ENCODE results near the gene ADRM1.

Gene ADRM1

DNA sequence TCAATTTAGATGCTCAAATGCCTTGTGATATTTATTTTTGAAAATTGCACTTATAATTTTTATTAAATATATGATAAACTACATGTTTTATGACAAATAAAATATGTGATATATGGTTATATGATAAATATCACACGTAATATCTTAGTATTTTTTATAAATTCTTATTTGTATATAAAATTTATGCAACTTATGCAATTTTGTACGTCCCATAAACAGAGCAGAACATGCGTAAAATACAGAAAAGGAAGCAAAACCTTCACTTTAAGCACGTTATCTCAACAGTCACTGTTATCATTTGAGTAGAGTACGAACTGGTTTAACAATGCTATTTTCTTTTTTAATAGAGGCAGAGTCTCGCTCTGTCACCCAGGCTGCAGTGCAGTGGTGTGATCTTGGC, 15.7 kb upstream of the ADRM1 start:
- H3K36me3 Mint-ChIP-seq = peaks cover 14% of the 10 kb centered on the region
- H3K27ac Mint-ChIP-seq = no peak overlapping the region
- no peak overlapping the region for H3K4me3 Mint-ChIP-seq
- peaks cover 6% of the 10 kb centered on the region for H3K4me1 Mint-ChIP-seq
- no peaks in the 10 kb centered on the region for H3K9me3 Mint-ChIP-seq
- no peak for DNase-seq
- CTCF ChIA-PET = no interaction called here
- H3K27me3 Mint-ChIP-seq = no peaks in the 10 kb centered on the region

GRCh38 chr20:62287759-62288534, 14.8 kb upstream of the ADRM1 start:
- H3K9me3 Mint-ChIP-seq = no peaks in the 10 kb centered on the region
- H3K36me3 Mint-ChIP-seq = peaks cover 16% of the 10 kb centered on the region
- no peak for DNase-seq
- H3K4me3 Mint-ChIP-seq = no peak overlapping the region
- H3K27me3 Mint-ChIP-seq = no peaks in the 10 kb centered on the region
- H3K27ac Mint-ChIP-seq = no peak overlapping the region
- peaks cover 8% of the 10 kb centered on the region for H3K4me1 Mint-ChIP-seq
- CTCF ChIA-PET = no interaction called here

GRCh38 chr20:62288535-62289105, 14.2 kb upstream of the ADRM1 start:
- no peak for DNase-seq
- Mint-ChIP-seq H3K27ac (no peak overlapping the region), H3K4me3 (no peak overlapping the region), H3K4me1 (peaks cover 10% of the 10 kb centered on the region), H3K27me3 (no peaks in the 10 kb centered on the region), H3K9me3 (no peaks in the 10 kb centered on the region), H3K36me3 (peaks cover 13% of the 10 kb centered on the region)
- CTCF ChIA-PET = no interaction called here

DNA sequence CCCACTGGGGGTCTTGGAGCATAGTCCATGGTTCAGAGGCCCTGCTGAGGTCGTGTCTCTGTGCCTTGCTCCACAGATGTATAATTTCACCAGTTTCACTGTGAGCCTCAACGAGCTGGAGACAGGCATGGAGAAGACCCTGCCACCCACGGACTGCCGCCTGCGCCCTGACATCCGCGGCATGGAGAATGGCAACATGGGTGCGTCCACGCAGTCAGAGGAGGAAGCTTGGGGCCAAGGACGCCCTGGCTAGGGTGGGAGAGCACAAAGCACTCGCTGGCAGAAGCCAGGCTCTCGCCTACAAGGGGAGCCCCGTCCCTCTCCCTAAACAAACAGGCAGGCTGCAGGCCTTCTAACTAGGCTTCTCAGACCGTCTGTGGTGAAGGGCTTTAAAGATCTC, 13.7 kb upstream of the ADRM1 start:
- CTCF ChIA-PET = no interaction called here
- no peaks in the 10 kb centered on the region for H3K9me3 Mint-ChIP-seq
- no peaks in the 10 kb centered on the region for H3K27me3 Mint-ChIP-seq
- H3K4me1 Mint-ChIP-seq = peaks cover 10% of the 10 kb centered on the region
- no peak for DNase-seq
- H3K36me3 Mint-ChIP-seq = peaks cover 16% of the 10 kb centered on the region
- H3K27ac Mint-ChIP-seq = peak overlapping the region; percentile 11
- H3K4me3 Mint-ChIP-seq = no peak overlapping the region

GRCh38 chr20:62289898-62290297, 12.9 kb upstream of the ADRM1 start:
- Mint-ChIP-seq H3K27me3 (no peaks in the 10 kb centered on the region), H3K27ac (no peak overlapping the region), H3K36me3 (peaks cover 16% of the 10 kb centered on the region), H3K4me1 (peaks cover 10% of the 10 kb centered on the region), H3K9me3 (no peaks in the 10 kb centered on the region), H3K4me3 (no peak overlapping the region)
- CTCF ChIA-PET = no interaction called here
- no peak for DNase-seq

DNA sequence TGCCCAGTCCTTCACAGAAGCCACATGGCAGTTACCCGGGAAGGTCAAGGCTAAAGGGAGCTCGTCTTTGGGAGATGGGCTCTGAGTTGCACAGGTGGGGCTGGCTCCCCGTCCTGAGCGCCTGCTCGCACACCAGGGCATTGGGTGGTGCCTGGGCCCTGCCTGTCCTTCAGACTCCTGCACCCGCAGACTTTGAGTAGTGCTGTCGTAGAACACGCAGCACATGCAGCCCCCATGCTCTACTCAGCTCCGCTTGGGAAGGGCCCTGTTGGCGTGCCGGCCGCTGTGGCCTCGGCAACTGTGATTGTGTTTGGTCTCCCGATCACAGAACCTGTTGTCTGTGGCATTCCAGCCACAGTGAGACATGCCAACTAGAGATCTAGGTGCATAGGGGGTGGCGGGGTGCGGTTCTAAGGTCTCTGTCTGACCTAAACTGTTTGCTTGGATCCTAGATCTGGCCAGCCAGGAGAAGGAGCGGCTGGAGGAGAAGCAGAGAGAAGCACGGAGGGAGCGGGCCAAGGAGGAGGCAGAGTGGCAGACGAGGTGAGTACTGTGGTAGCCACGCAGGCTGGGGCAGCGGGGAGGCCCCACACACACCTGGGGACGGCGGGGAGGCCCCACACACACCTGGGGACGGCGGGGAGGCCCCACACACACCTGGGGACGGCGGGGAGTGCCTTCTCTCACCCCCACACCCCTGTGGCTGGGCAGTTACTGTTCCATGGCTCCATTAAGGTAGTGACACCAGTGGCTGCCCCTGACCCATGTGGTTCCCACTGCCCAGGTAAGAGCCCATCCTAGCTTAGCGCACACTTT, 11.3 kb upstream of the ADRM1 start:
- peaks cover 10% of the 10 kb centered on the region for H3K4me1 Mint-ChIP-seq
- H3K27ac Mint-ChIP-seq = no peak overlapping the region
- DNase-seq = no peak
- CTCF ChIA-PET = no interaction called here
- no peak overlapping the region for H3K4me3 Mint-ChIP-seq
- H3K9me3 Mint-ChIP-seq = no peaks in the 10 kb centered on the region
- peaks cover 15% of the 10 kb centered on the region for H3K36me3 Mint-ChIP-seq
- no peaks in the 10 kb centered on the region for H3K27me3 Mint-ChIP-seq

- H3K9me3 Mint-ChIP-seq = no peaks in the 10 kb centered on the region
- no peak overlapping the region for H3K4me3 Mint-ChIP-seq
- no peak for DNase-seq
- peaks cover 10% of the 10 kb centered on the region for H3K4me1 Mint-ChIP-seq
- H3K27ac Mint-ChIP-seq = no peak overlapping the region
- CTCF ChIA-PET = no interaction called here
- peaks cover 12% of the 10 kb centered on the region for H3K36me3 Mint-ChIP-seq
- no peaks in the 10 kb centered on the region for H3K27me3 Mint-ChIP-seq
These were observed 10.7 kb upstream of the ADRM1 start for GRCh38 chr20:62292108-62292507.

- no peaks in the 10 kb centered on the region for H3K9me3 Mint-ChIP-seq
- no peak overlapping the region for H3K4me3 Mint-ChIP-seq
- no peaks in the 10 kb centered on the region for H3K27me3 Mint-ChIP-seq
- CTCF ChIA-PET = no interaction called here
- peaks cover 12% of the 10 kb centered on the region for H3K36me3 Mint-ChIP-seq
- no peak for DNase-seq
- peaks cover 10% of the 10 kb centered on the region for H3K4me1 Mint-ChIP-seq
- no peak overlapping the region for H3K27ac Mint-ChIP-seq
These were observed 9.5 kb upstream of the ADRM1 start for GRCh38 chr20:62293111-62293784.

GRCh38 chr20:62293946-62294345, 8.9 kb upstream of the ADRM1 start:
- no peak overlapping the region for H3K27ac Mint-ChIP-seq
- peaks cover 10% of the 10 kb centered on the region for H3K4me1 Mint-ChIP-seq
- CTCF ChIA-PET = no interaction called here
- no peak for DNase-seq
- peaks cover 11% of the 10 kb centered on the region for H3K36me3 Mint-ChIP-seq
- no peaks in the 10 kb centered on the region for H3K9me3 Mint-ChIP-seq
- no peak overlapping the region for H3K4me3 Mint-ChIP-seq
- no peaks in the 10 kb centered on the region for H3K27me3 Mint-ChIP-seq

- DNase-seq = no peak
- no peak overlapping the region for H3K27ac Mint-ChIP-seq
- H3K4me3 Mint-ChIP-seq = no peak overlapping the region
- no peaks in the 10 kb centered on the region for H3K27me3 Mint-ChIP-seq
- CTCF ChIA-PET = no interaction called here
- H3K9me3 Mint-ChIP-seq = no peaks in the 10 kb centered on the region
- peaks cover 11% of the 10 kb centered on the region for H3K36me3 Mint-ChIP-seq
- peaks cover 10% of the 10 kb centered on the region for H3K4me1 Mint-ChIP-seq
These were observed 8.3 kb upstream of the ADRM1 start for GRCh38 chr20:62294516-62294915.

- CTCF ChIA-PET = no interaction called here
- peaks cover 9% of the 10 kb centered on the region for H3K36me3 Mint-ChIP-seq
- peaks cover 14% of the 10 kb centered on the region for H3K4me1 Mint-ChIP-seq
- no peak overlapping the region for H3K27ac Mint-ChIP-seq
- H3K27me3 Mint-ChIP-seq = peaks cover 4% of the 10 kb centered on the region
- DNase-seq = no peak
- no peaks in the 10 kb centered on the region for H3K9me3 Mint-ChIP-seq
- no peak overlapping the region for H3K4me3 Mint-ChIP-seq
These were observed 5.9 kb upstream of the ADRM1 start for GRCh38 chr20:62296724-62297448.

- H3K27me3 Mint-ChIP-seq = peaks cover 4% of the 10 kb centered on the region
- CTCF ChIA-PET = no interaction called here
- H3K4me3 Mint-ChIP-seq = no peak overlapping the region
- no peak overlapping the region for H3K27ac Mint-ChIP-seq
- no peak for DNase-seq
- H3K4me1 Mint-ChIP-seq = peaks cover 10% of the 10 kb centered on the region
- H3K36me3 Mint-ChIP-seq = peaks cover 6% of the 10 kb centered on the region
- no peaks in the 10 kb centered on the region for H3K9me3 Mint-ChIP-seq
These were observed 5.2 kb upstream of the ADRM1 start for GRCh38 chr20:62297449-62298227.

DNA sequence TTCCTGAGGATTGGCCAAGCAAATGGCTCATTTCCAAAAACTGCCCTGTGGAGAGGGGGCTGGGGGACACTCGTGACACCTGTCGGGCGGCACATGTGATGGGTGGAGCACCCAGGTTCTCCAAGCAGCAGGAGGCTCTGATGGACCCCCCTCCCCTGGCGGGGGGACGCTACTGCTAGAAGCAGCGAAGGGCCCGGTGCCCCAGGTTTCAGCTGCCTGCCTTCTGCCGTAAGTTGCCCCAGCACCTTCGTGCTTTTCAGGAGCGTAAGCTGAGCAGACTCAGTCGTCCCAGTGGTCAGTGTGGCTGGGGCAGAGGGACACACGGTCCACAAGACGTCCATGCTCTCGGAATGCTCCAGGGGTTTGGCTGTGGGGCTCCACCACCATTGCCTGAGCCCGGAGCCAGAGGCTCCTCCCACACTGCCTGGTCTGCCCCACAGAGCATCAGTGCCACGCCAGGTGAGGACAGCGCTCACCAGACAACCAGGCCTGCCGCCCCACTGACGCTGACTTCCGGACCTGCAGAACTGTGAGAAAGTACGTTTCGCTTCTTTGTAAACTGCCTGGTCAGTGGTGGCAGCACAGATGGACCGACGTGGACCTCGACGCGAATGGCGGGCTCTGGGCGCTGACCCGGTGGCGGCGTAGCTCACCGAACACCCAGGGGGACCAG, 4.1 kb upstream of the ADRM1 start:
- no peaks in the 10 kb centered on the region for H3K9me3 Mint-ChIP-seq
- CTCF ChIA-PET = no interaction called here
- no peak overlapping the region for H3K27ac Mint-ChIP-seq
- peaks cover 8% of the 10 kb centered on the region for H3K36me3 Mint-ChIP-seq
- H3K27me3 Mint-ChIP-seq = peaks cover 4% of the 10 kb centered on the region
- no peak overlapping the region for H3K4me3 Mint-ChIP-seq
- peaks cover 8% of the 10 kb centered on the region for H3K4me1 Mint-ChIP-seq
- no peak for DNase-seq

Measured in activated naive CD4-positive, alpha-beta T cell treated with anti-CD3 and anti-CD28 coated beads, Interleukin-2, amount 10 ng/mL, durations not matched to agents 7 days and 5 days (primary cell).